A549 (cell line): ENCODE results near the gene PDCL2. TPM values are rescaled to one million over a fixed set of nuclear protein-coding genes. Genes with fewer than 3 reads are reported as not detected.
"Not testable (repeated sequence)": the region's sequence is repeated elsewhere in the genome, so short reads cannot be mapped to it uniquely, and the experiment has no call there.

ENCODE experiments used
- ATAC-seq, 2 experiments: fragments of 200-7000 bp in 1 of 2; fragments of >200 bp in 1 of 2; cut with Nextera tagmentation in 1 of 2; cut with Tn5 transposase in 1 of 2; 3 replicates each; pipeline versions ENCODE4 v1.8.0 to v1.9.1; 2018 to 2020; ENCODE audit warnings: mild to moderate bottlenecking in 1 of 2, moderate library complexity in 1 of 2
- CTCF ChIA-PET: fragments of 300-600 bp; sonication (Branson Sonifier 250); formaldehyde crosslinking; extraction: SDS; loops from one replicate; lab custom pipeline; 2021; ENCODE audit warnings: antibody characterized with exemption, inconsistent platforms; lab: Yijun Ruan, JAX
- POLR2A ChIA-PET: fragments of 350-600 bp; formaldehyde crosslinking; extraction: SDS; loops from one replicate; lab custom pipeline; 2021; ENCODE audit warnings: antibody characterized with exemption, inconsistent platforms; lab: Yijun Ruan, JAX
- DNase-seq, 2 experiments: peaks; one replicate each; pipeline versions ENCODE4 v3.0.0 to v3.0.0-alpha.2; 2011 to 2016; ENCODE audit warnings: low read depth in 1 of 2, low spot score in 1 of 2
- FAIRE-seq: peaks from 2 replicates; lab custom pipeline; 2011; peaks lifted over from hg19 to GRCh38; lab: Jason Lieb, UNC
- H3K27ac ChIP-seq, 2 experiments: fragments of >200 bp; sonication (Bioruptor Twin); formaldehyde crosslinking; 3 replicates each; pipeline ENCODE4 v1.5.1; 2016 to 2017
- H3K4me1 ChIP-seq: fragments of >200 bp; sonication (Bioruptor Twin); formaldehyde crosslinking; 3 replicates; pipeline ENCODE4 v1.6.1; 2016
- H3K4me2 ChIP-seq: fragments of >200 bp; sonication (Bioruptor Twin); formaldehyde crosslinking; 3 replicates; pipeline ENCODE4 v1.6.1; 2016
- H3K4me3 ChIP-seq: fragments of >200 bp; sonication (Bioruptor Twin); formaldehyde crosslinking; 3 replicates; pipeline ENCODE4 v1.5.1; 2016
- H3K9me3 ChIP-seq: fragments of >200 bp; sonication (Bioruptor Twin); formaldehyde crosslinking; 3 replicates; pipeline ENCODE4 v1.6.1; 2016
- BCL3 ChIP-seq: fragments of >200 bp; sonication (Bioruptor Twin); formaldehyde crosslinking; IDR thresholded peaks from 3 replicates; pipeline ENCODE4 v1.6.1; 2016
- CHD2 ChIP-seq: fragments of 150-350 bp; IDR thresholded peaks from 2 replicates; pipeline ENCODE4 v1.6.1; 2014; ENCODE audit warnings: low read length; ENCODE audit not compliant: partially characterized antibody
- EHMT2 ChIP-seq: fragments of 200-600 bp; sonication (generic); IDR thresholded peaks from 2 replicates; pipeline ENCODE4 v1.6.1; 2016; ENCODE audit warnings: antibody characterized with exemption, low read depth, mild to moderate bottlenecking, moderate library complexity
- EP300 ChIP-seq, 2 experiments: fragments of >200 bp; sonication (Bioruptor Twin); formaldehyde crosslinking; IDR thresholded peaks; 2 replicates in 1 of 2; 3 replicates in 1 of 2; pipeline ENCODE4 v1.6.1; 2016 to 2017
- ESRRA ChIP-seq: fragments of 150-350 bp; IDR thresholded peaks from 2 replicates; pipeline ENCODE4 v1.6.1; 2014; ENCODE audit warnings: mild to moderate bottlenecking, low read length, borderline replicate concordance
- FOSB ChIP-seq: fragments of 250-450 bp; sonication (Bioruptor Pico); IDR thresholded peaks from 2 replicates; pipeline ENCODE4 v1.5.0; 2020; ENCODE audit warnings: mild to moderate bottlenecking, moderate library complexity
- FOSL2 ChIP-seq, 2 experiments: fragments of 450-650 bp in 1 of 2; fragments of >200 bp in 1 of 2; sonication (Bioruptor Twin) in 1 of 2; formaldehyde crosslinking; IDR thresholded peaks; 2 replicates each; pipeline versions ENCODE4 v1.5.0 to v1.6.1; 2016 to 2020; ENCODE audit warnings: mild to moderate bottlenecking in 1 of 2, moderate library complexity in 1 of 2
- FOXS1 ChIP-seq: fragments of 250-450 bp; sonication (Bioruptor Pico); IDR thresholded peaks from 2 replicates; pipeline ENCODE4 v1.5.0; 2020; ENCODE audit warnings: mild to moderate bottlenecking, moderate library complexity
- HMGXB4 ChIP-seq: fragments of 250-450 bp; sonication (Bioruptor Pico); IDR thresholded peaks from 2 replicates; pipeline ENCODE4 v1.5.0; 2021; ENCODE audit warnings: mild to moderate bottlenecking, moderate library complexity, borderline replicate concordance
- HOXB5 ChIP-seq: fragments of 250-450 bp; sonication (Bioruptor Pico); IDR thresholded peaks from 2 replicates; pipeline ENCODE4 v1.5.0; 2020; ENCODE audit warnings: mild to moderate bottlenecking, moderate library complexity
- JUNB ChIP-seq: fragments of >200 bp; sonication (Bioruptor Twin); formaldehyde crosslinking; IDR thresholded peaks from 2 replicates; pipeline ENCODE4 v1.6.1; 2016
- KDM1A ChIP-seq: fragments of 200-600 bp; sonication (generic); IDR thresholded peaks from 2 replicates; pipeline ENCODE4 v1.6.1; 2016; ENCODE audit warnings: low read depth, mild to moderate bottlenecking
- NPAS2 ChIP-seq: fragments of 250-450 bp; sonication (Bioruptor Pico); IDR thresholded peaks from 2 replicates; pipeline ENCODE4 v1.8.0; 2022; ENCODE audit warnings: mild to moderate bottlenecking, moderate library complexity, borderline replicate concordance
- PHF8 ChIP-seq: fragments of 200-600 bp; sonication (generic); IDR thresholded peaks from 2 replicates; pipeline ENCODE4 v1.6.1; 2016; ENCODE audit warnings: low read depth, mild to moderate bottlenecking, antibody characterized with exemption, moderate library complexity, borderline replicate concordance
- RNF2 ChIP-seq: fragments of 200-600 bp; sonication (generic); IDR thresholded peaks from 2 replicates; pipeline ENCODE4 v1.6.1; 2016; ENCODE audit warnings: low read depth, mild to moderate bottlenecking, antibody characterized with exemption, moderate library complexity, borderline replicate concordance
- SMC3 ChIP-seq: fragments of >200 bp; sonication (Bioruptor Twin); formaldehyde crosslinking; IDR thresholded peaks from 3 replicates; pipeline ENCODE4 v1.6.1; 2018; ENCODE audit warnings: inconsistent platforms
- SREBF2 ChIP-seq: fragments of 450-650 bp; IDR thresholded peaks from 2 replicates; pipeline ENCODE4 v1.6.1; 2014; ENCODE audit warnings: mild to moderate bottlenecking, moderate library complexity
- TP53 ChIP-seq: fragments of 250-450 bp; sonication (Bioruptor Pico); IDR thresholded peaks from 2 replicates; pipeline ENCODE4 v1.5.0; 2021; ENCODE audit warnings: mild to moderate bottlenecking, moderate library complexity
- USF2 ChIP-seq: fragments of 450-650 bp; IDR thresholded peaks from 2 replicates; pipeline ENCODE4 v1.6.1; 2014; ENCODE audit warnings: antibody characterized with exemption
- ZNF302 ChIP-seq: fragments of 250-450 bp; sonication (Bioruptor Pico); IDR thresholded peaks from 2 replicates; pipeline ENCODE4 v1.9.0; 2021; ENCODE audit warnings: inconsistent platforms, mild to moderate bottlenecking, moderate library complexity
- WGBS: methylation state at CpG from one replicate; pipeline ENCODE4 v1.1.6; 2017; ENCODE audit errors: missing lambda C conversion rate; 5-methylcytosine and 5-hydroxymethylcytosine counted together
- polyA plus RNA-seq, 4 experiments: library from polyadenylated mRNA; depleted of rRNA in 3 of 4; stranded (reverse); fragments of >200 nt; fragmentation: RNase III in 1 of 4; extraction: RNeasy Plus Mini Kit Qiagen cat#74134 plus additional on column Dnase treatment in 1 of 4; gene quantifications; 2 replicates in 3 of 4; 3 replicates in 1 of 4; pipeline ENCODE4 v1.2.3, GENCODE V29; 2011 to 2017
- TF ChIP-seq, protein P1 (sequence below): IDR thresholded peaks from 2 replicates; pipeline ENCODE4 v1.6.1; 2012
- TF ChIP-seq, protein P2 (sequence below): fragments of >200 bp; sonication (Bioruptor Twin); formaldehyde crosslinking; IDR thresholded peaks from 2 replicates; pipeline ENCODE4 v1.6.1; 2016

The PDCL2 gene
- polyA plus RNA-seq, 2 of the 4 experiments (the other 2 are of a cell fraction), result not detected

DNA sequence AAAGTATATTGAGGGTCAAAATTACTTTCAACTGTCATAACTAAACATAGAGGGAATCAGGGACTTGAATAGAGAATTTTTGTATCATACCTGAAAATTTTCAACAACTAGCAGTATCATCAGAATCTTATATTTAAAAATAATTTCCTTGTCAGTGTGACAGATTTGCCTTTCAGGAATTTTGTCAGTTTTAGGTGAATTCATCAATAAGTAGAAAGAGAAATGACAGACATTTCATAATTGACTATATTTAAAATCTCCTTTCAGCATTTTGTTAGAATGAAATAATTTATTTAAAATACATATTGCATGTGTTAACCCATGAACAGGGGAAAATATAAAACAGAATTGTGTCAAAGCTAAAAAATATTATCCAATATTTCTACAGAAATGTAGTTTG lies 8.6 kb upstream of the PDCL2 start:
- ATAC-seq, result no peak
- H3K9me3 ChIP-seq, result no peaks in the 10 kb centered on the region
- no peak overlapping the region for H3K4me2 ChIP-seq
- no peak for FAIRE-seq
- H3K4me1 ChIP-seq, result no peaks in the 10 kb centered on the region
- no peak for TF ChIP-seq SREBF2
- TF ChIP-seq, protein P1, sequence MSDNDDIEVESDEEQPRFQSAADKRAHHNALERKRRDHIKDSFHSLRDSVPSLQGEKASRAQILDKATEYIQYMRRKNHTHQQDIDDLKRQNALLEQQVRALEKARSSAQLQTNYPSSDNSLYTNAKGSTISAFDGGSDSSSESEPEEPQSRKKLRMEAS, result no peak
- TF ChIP-seq NPAS2 (CRISPR knock-in tag), result no peak
- ChIA-PET CTCF (no interaction called here), POLR2A (no interaction called here)
- H3K27ac ChIP-seq, result no peak overlapping the region
- H3K4me3 ChIP-seq, result no peak overlapping the region
- no peak for DNase-seq

- POLR2A ChIA-PET, result no interaction called here
- Histone ChIP-seq H3K9me3 (no peaks in the 10 kb centered on the region), H3K4me3 (no peak overlapping the region), H3K27ac (no peak overlapping the region)
- DNase-seq, result no peak
- WGBS, result 86% methylated on average over 2 of the region's 2 CpGs
- CTCF ChIA-PET, result interaction anchor here (0.7 kb wide), 1 partner anchor 25 kb away, joined by 3 read pairs; no protein-coding TSS in a partner anchor
- no peak for TF ChIP-seq EP300 (IDR thresholded peaks at IDR 0.05)
- no peak for TF ChIP-seq ESRRA
- TF ChIP-seq RNF2, result no peak
- TF ChIP-seq SMC3, result no peak
- TF ChIP-seq, all 56 proteins: peak for 0
- Histone ChIP-seq H3K4me1 (no peaks in the 10 kb centered on the region), H3K4me2 (no peak overlapping the region)
- ATAC-seq (no peak), FAIRE-seq (no peak)
Observed at GRCh38 chr4:55598641-55599040, 6.6 kb upstream of the PDCL2 start.

DNA sequence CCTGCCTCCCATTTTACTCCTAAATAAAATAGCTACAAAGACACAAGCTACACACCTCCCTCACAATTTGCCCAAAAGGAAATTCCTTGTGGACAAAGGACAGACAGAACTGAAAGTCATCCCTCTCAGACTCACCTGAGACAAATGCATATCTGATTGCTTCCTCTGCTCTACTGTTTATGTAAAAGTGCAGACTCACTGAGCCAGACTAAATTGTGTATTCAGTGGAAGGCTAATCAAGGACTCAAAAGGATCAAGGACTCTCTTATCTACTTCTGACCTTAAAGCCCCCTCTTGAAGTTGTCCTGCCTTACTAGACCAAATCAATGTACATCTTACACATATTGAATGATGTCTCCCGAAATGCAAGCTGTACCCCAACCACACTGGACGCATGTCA lies 3.9 kb downstream of the PDCL2 start:
- 29% methylated on average over 2 of the region's 2 CpGs for WGBS
- Histone ChIP-seq H3K9me3 (no peaks in the 10 kb centered on the region), H3K27ac (no peak overlapping the region), H3K4me1 (no peaks in the 10 kb centered on the region), H3K4me3 (no peak overlapping the region), H3K4me2 (no peak overlapping the region)
- FAIRE-seq (no peak), ATAC-seq (no peak), DNase-seq (no peak)
- TF ChIP-seq FOXS1 (CRISPR knock-in tag) (no peak), EP300 (IDR thresholded peaks at IDR 0.05) (no peak), SMC3 (no peak), EHMT2 (no peak), FOSB (no peak), ZNF302 (CRISPR knock-in tag) (no peak), KDM1A (no peak), CHD2 (no peak), PHF8 (no peak), HMGXB4 (no peak), FOSL2 (IDR thresholded peaks at IDR 0.05) (no peak), FOSL2 (CRISPR knock-in tag; IDR thresholded peaks at IDR 0.05) (no peak), JUNB (no peak), HOXB5 (no peak), BCL3 (no peak), TP53 (CRISPR knock-in tag) (no peak), USF2 (no peak)
- TF ChIP-seq, protein P2, sequence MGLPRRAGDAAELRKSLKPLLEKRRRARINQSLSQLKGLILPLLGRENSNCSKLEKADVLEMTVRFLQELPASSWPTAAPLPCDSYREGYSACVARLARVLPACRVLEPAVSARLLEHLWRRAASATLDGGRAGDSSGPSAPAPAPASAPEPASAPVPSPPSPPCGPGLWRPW, result no peak
- TF ChIP-seq, protein P1, result no peak
- POLR2A ChIA-PET, result no interaction called here
- CTCF ChIA-PET, result no interaction called here

- ATAC-seq, CTCF ChIA-PET, H3K9me3 ChIP-seq, H3K4me1 ChIP-seq, H3K27ac ChIP-seq, H3K4me2 ChIP-seq, POLR2A ChIA-PET, FAIRE-seq, H3K4me3 ChIP-seq, DNase-seq: not testable (repeated sequence)
- no CpG with 5 or more reads among the region's 2 CpGs for WGBS
Observed at GRCh38 chr4:55582773-55583172, 9.3 kb downstream of the PDCL2 start.
